Stromal cell of bone marrow (primary cell): Measurements from ENCODE around the gene SLC2A3.
"Not testable (repeated sequence)": the region's sequence is repeated elsewhere in the genome, so short reads cannot be mapped to it uniquely, and the experiment has no call there.

Experiments
- DNase-seq: peaks from one replicate; pipeline ENCODE4 v3.0.0-alpha.2; 2012; ENCODE audit warnings: low read depth

SLC2A3 gene

GRCh38 chr12:7915661-7916403, 20.2 kb downstream of the SLC2A3 start:
- no peak for DNase-seq

GRCh38 chr12:7910106-7910505, 25.9 kb downstream of the SLC2A3 start:
- not testable (repeated sequence) for DNase-seq

GRCh38 chr12:7907009-7907408, 29.0 kb downstream of the SLC2A3 start:
- DNase-seq, result peak; percentile 36

DNA sequence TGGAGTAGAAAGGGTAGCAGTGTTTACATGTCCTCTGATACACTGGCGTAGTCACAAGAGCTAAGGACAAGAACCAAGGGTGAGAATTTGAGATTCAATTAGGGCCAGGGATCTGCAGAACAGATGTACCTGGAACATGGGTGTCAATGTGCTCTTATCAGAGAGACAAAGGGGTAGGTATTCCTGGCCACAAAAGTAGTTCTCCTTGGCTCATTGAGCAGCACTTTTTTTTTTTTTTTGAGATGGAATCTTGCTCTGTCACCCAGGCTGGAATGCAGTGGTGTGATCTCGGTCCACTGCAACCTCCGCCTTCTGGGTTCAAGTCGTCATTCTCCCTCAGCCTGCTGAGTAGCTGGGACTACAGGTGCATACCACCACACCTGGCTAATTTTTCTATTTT, 29.7 kb downstream of the SLC2A3 start:
- not testable (repeated sequence) for DNase-seq

DNA sequence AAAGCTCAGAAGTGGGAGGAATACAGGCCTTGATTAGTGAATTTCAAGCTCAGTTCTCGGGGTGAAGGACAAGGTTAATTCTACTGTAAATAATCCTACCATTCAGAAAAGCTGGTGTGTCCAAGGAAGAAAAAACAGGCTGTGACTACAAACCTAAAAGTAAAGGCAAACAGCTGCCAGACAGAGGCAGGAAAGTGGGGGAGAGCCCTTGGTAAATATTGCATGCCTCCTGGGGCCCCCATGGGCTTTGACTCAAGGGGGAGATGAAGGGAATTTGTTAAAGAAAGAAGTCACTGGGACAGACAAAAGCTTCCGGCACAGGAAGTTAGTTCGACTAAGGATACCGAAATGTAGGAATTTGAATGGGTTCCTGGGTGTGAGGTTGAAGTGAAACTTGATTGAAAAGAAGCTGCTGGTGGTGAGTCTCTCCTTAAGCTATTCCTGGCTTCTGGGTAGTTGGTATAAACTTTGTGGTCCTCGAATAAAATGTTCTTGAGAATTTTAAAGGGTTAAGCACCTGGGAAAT, 30.3 kb downstream of the SLC2A3 start:
- DNase-seq, result not testable (repeated sequence)

- no peak for DNase-seq
Measured at GRCh38 chr12:7905071-7905470, 30.9 kb downstream of the SLC2A3 start.

DNA sequence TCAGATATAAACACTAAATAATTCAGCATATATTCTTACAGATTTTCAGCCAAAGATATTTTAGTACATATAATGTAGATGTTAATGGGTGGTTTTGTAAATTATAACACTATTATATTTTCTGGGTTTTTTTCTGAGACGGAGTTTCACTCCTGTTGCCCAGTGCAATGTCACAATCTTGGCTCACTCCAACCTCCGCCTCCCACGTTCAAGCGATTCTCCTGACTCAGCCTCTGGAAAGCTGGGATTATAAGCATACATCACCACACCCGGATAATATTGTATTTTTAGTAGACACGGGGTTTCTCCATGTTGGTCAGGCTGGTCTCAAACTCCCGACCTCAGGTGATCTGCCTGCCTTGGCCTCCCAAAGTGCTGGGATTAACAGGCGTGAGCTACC, 33.6 kb downstream of the SLC2A3 start:
- not testable (repeated sequence) for DNase-seq

GRCh38 chr12:7899755-7900154, 36.2 kb downstream of the SLC2A3 start:
- peak; percentile 66 for DNase-seq

GRCh38 chr12:7896726-7897125, 39.3 kb downstream of the SLC2A3 start:
- not testable (repeated sequence) for DNase-seq

GRCh38 chr12:7892186-7892980, 43.6 kb downstream of the SLC2A3 start:
- DNase-seq, result no peak

DNA sequence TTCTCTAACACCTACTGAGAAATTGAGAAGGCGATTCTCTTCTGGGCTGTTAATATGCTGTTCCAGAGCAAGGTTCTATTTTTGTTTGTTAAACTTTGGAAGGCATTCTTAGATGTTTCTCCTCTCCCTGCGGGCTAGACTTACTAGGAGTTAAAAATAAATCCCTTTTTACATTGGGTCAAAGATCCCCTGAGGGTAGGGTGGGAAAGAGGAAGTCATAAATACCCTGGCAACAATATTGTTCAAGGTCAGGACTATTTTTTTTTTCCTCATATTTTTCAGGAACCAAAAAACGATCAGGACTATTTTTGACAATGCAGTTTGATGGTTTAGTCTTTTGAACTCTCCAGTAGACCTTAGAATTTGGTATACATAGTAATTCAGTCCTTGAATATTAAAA, 51.3 kb downstream of the SLC2A3 start:
- no peak for DNase-seq

DNA sequence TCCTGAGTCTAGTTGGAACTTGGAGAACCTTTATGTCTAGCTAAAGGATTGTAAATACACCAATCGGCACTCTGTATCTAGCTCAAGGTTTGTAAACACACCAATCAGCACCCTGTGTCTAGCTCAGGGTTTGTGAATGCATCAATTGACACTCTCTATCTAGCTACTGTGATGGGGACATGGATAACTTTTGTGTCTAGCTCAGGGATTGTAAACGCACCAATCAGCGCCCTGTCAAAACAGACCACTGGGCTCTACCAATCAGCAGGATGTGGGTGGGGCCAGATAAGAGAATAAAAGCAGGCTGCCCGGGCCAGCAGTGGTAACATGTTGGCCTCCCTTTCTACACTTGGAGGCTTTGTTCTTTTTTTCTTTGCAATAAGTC, 54.3 kb downstream of the SLC2A3 start:
- DNase-seq, result not testable (repeated sequence)

- not testable (repeated sequence) for DNase-seq
Measured at GRCh38 chr12:7880952-7881735, 54.8 kb downstream of the SLC2A3 start.

DNA sequence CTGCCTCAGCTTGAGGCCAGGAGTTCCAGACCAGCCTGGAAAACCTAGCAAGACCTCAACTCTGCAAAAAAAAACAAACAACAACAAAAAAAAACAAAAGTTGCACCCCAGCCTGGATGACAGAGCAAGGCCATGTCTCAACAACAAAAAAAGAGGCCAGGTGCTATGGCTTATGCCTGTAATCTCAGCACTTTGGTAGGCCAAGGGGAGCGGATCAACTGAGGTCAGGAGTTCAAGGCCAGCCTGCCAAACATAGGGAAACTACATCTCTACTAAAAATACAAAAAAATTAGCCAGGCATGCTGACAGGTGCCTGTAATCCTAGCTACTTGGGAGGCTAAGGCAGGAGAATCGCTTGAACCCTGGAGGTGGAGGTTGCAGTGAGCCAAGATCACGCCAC, 56.7 kb downstream of the SLC2A3 start:
- no peak for DNase-seq

DNA sequence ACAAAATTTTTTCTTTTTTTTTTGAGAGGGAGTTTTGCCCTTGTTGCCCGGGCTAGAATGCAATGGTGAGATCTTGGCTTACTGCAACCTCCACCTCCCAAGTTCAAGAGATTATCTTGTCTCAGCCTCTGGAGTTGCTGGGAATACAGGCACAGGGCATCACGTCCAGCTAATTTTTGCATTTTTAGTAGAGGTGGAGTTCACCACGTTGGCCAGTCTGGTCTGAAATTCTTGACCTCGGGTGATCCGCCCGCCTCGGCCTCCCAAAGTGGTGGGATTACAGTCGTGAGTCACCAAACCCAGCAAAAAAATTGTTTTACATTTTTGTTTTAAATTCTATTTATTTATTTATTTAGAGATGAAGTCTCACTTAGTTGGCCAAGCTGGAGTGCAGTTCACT, 58.6 kb downstream of the SLC2A3 start:
- DNase-seq, result no peak

DNA sequence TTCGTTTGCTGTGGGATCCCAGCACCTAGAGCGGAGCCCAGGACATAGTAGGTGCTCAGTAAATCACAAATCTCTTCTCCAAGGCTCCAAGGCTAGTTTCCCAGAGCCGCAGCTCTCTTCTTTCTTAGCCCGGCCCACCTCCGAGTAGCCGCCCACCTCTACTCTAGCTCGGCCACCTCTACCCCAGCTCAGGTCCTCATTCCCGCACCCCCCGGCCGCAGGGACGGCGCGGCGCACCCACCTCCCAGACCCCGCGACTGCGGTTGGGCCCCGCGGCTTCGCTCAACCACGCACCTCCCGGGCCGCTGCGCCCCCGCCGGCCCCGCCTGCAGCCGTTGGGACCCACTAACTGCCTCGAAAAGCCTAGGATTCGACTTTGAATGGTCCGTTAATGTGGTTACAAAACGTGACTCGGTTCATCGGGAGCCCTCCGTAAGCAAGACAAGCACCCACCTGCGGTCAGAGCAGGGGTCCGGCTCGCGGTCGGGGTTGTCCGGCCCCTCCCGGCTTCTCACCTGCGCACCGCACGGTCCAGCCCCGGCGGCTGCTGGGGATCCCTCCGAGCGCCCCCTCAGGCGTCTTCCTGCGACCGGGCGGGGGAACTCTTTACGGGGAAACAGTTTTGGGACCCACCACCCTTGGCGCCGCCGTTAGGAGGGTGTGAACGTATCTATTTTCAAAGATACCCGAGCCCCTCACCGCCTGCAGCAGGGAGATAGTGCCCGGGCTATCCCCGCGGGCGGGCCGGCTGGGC, 63.2 kb downstream of the SLC2A3 start, which contains the start of gene SLC2A14:
TSS of gene SLC2A14 (minus strand) at position 350 of the 754 bp plus-strand sequence. CDS start 3,035 bp downstream, outside the sequence.
- no peak for DNase-seq

DNA sequence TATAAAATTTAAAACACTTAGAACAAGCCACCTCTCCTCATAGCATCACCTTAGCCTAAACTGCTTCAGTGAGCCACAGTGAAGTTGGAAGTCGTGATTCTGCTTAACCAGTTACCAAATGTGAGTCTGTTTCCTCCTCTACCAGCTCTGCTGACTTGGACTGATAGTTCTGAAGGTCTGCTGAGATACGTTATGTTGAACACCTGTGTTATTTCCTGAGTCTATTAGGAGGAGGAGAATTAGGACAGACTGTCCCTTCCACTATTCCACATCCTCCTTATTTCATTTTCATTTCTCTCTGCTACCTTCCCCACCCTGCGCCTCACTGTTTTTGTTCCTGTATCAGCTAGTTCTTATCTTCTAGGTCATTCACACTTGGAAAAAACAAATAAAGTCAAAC, 65.7 kb downstream of the SLC2A3 start:
- DNase-seq, result no peak
